Aorta (tissue), 5 donors: ENCODE data around the gene HSPG2. TPM values are rescaled to one million over a fixed set of nuclear protein-coding genes. Genes with fewer than 3 reads are reported as not detected.
"Not testable (repeated sequence)": the region's sequence is repeated elsewhere in the genome, so short reads cannot be mapped to it uniquely, and the experiment has no call there.

Source experiments
- ATAC-seq: fragments of 200-7000 bp; cut with Tn5 transposase; one replicate; pipeline ENCODE4 v1.9.1; 2022; ENCODE audit warnings: moderate library complexity; ENCODE audit not compliant: low FRiP score
- DNase-seq, 2 donors: peaks; one replicate each; pipeline ENCODE4 v3.0.0-alpha.2; 2020
- H3K27ac ChIP-seq, 2 donors: one replicate each; pipeline ENCODE4 v1.5.1; 2013; ENCODE audit warnings: low read length in 2 of 2, mild to moderate bottlenecking in 2 of 2, moderate library complexity in 2 of 2, control low read depth in 1 of 2, inconsistent platforms in 1 of 2, low read depth in 1 of 2
- H3K27me3 ChIP-seq, 2 donors: one replicate each; pipeline ENCODE4 v1.6.1; 2013; ENCODE audit warnings: control low read depth in 1 of 2, low read length in 1 of 2, mild to moderate bottlenecking in 1 of 2, moderate library complexity in 1 of 2; ENCODE audit not compliant: insufficient read depth in 2 of 2, control insufficient read depth in 1 of 2
- H3K36me3 ChIP-seq, 2 donors: one replicate each; pipeline ENCODE4 v1.6.1; 2013; ENCODE audit warnings: control low read depth in 1 of 2, low read length in 1 of 2, mild to moderate bottlenecking in 1 of 2; ENCODE audit not compliant: insufficient read depth in 2 of 2, control insufficient read depth in 1 of 2
- H3K4me1 ChIP-seq, 2 donors: one replicate each; pipeline ENCODE4 v1.6.1; 2013; ENCODE audit warnings: low read length in 2 of 2, control low read depth in 1 of 2, mild to moderate bottlenecking in 1 of 2, moderate library complexity in 1 of 2; ENCODE audit not compliant: insufficient read depth in 2 of 2, control insufficient read depth in 1 of 2
- H3K4me3 ChIP-seq, 2 donors: one replicate each; pipeline ENCODE4 v1.5.1; 2013; ENCODE audit warnings: low read length in 2 of 2, control low read depth in 1 of 2, mild to moderate bottlenecking in 1 of 2
- H3K9me3 ChIP-seq: one replicate; pipeline ENCODE4 v1.6.1; 2013; ENCODE audit warnings: mild to moderate bottlenecking, low read length; ENCODE audit not compliant: control insufficient read depth
- WGBS, 2 donors: extraction: QIAGEN DNeasy Blood & Tissue Kit; methylation state at CpG; one replicate each; pipeline ENCODE4 v1.1.7; 2013; 5-methylcytosine and 5-hydroxymethylcytosine counted together
- intact Hi-C, 2 donors: fragments of 100-400 bp; cut with DNase I; formaldehyde crosslinking; loops; one replicate each; pipeline versions ENCODE4 v1.14.2 to v1.15.0; 2022
- long read RNA-seq, 2 donors: library from polyadenylated mRNA; unstranded; transcript quantifications; one replicate each; pipeline ENCODE4 v2.0.0, GENCODE V29; 2020 to 2021
- polyA plus RNA-seq, 2 donors: library from polyadenylated mRNA; stranded (reverse); fragments of 200-250 nt; gene quantifications; one replicate each; pipeline ENCODE4 v1.2.3, GENCODE V29; 2013
- total RNA-seq, 2 donors: library from RNA; stranded (reverse); fragmentation: NEBNext Ultra II Directional; extraction: Animal tissue kit (Norgen Biotek cat#: 25700); gene quantifications; one replicate each; pipeline ENCODE4 v1.2.1, GENCODE V29; 2021
- donor health status: healthy with polysubstance abuse.
- donor health status: Bipolar disorder and iron deficiency.
- donor health status: DM: no; HTN: no; CAD: no.
- donor health status: DM: no; HTN: no; CAD: no.
- donor health status: DM: yes; HTN: yes; CAD: no.

HSPG2 gene
- total RNA-seq (1,000 to 10,000 TPM in 1 of 2 donors, 100 to 1,000 TPM in 1; 868 to 1,205 TPM), polyA plus RNA-seq (100 to 1,000 TPM in 1 of 2 donors, 10 to 100 TPM in 1; 49.1 to 268 TPM)
- long read RNA-seq, donor 1, transcript HSPG2-211 (11 exons, 3,586 nt) = major isoform, 14 of 330 reads
- long read RNA-seq, donor 1, partial matches to known transcripts = 148 of 330 reads
- long read RNA-seq, donor 1, other reads (novel, unspliced or antisense) = 165 of 330 reads
- long read RNA-seq, donor 2, transcript HSPG2-211 (11 exons, 3,586 nt) = major isoform, 28 of 678 reads
- long read RNA-seq, donor 2, partial matches to known transcripts = 433 of 678 reads
- long read RNA-seq, donor 2, other reads (novel, unspliced or antisense) = 213 of 678 reads

DNA sequence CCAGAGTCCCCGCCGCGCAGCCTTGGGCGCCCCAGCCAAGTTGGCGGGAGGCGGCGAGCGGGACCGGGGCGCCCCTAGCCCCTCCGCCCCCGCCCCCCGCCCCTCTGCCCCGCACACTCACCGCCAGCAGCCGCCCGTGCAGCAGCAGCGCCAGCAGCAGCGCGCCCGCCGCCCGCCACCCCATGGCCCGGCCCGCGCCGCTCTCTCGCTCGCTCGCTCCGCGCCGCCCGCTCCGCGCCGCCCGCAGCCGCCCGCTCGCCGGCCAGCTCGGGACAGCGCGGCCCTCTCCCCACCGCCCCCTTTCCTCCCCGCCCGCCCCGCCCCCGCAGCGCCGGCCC lies at the start of gene HSPG2:
HSPG2 (minus strand) TSS at position 277 of the 338 bp plus-strand sequence; CDS start at position 184, 93 bp downstream.
- intact Hi-C loops = loop anchor here (5.0 kb wide), 1 partner anchor 35 kb away; no protein-coding TSS in a partner anchor
- H3K4me1 ChIP-seq = peaks cover 0 to 3% of the 10 kb centered on the region in 2 donors
- no peaks in the 10 kb centered on the region for H3K9me3 ChIP-seq
- peak within 1 kb of the TSS; percentile 62 to 74 for H3K27ac ChIP-seq
- no peak for ATAC-seq
- DNase-seq = no peak
- H3K4me3 ChIP-seq = peak within 1 kb of the TSS; percentile 96 to 98
- H3K36me3 ChIP-seq = no peaks in the 10 kb centered on the region
- 1% methylated on average over 52 of the region's 52 CpGs; no CpG with 5 or more reads in 1 of the 2 donors for WGBS, 2 donors
- H3K27me3 ChIP-seq = no peaks in the 10 kb centered on the region

- DNase-seq, H3K4me3 ChIP-seq, H3K9me3 ChIP-seq, H3K27me3 ChIP-seq, H3K36me3 ChIP-seq, ATAC-seq, H3K4me1 ChIP-seq, H3K27ac ChIP-seq, intact Hi-C loops: not testable (repeated sequence)
- WGBS, 2 donors = 80 to 87% methylated on average over 10 to 11 of the region's 12 CpGs
Measured at GRCh38 chr1:21986386-21986785, 49.3 kb upstream of the HSPG2 start.

DNA sequence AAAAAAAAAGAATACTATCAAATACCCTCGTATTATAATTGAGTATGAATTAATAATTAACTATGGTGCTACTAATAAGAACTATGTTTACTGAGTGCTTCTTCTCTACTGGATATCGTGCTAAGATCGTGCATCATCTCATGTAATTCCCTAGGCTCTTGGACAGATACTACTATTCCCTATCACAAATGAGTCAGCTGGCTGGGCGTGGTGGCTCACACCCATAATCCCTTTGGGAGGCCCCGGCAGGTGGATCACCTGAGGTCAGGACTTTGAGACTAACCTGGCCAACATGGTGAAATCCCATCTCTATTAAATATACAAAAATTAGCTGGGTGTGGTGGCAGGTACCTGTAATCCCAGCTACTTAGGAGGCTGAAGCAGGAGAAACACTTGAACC lies 48.8 kb upstream of the HSPG2 start:
- H3K27ac ChIP-seq, ATAC-seq, intact Hi-C loops, H3K9me3 ChIP-seq, H3K36me3 ChIP-seq, H3K4me3 ChIP-seq, H3K27me3 ChIP-seq, H3K4me1 ChIP-seq, DNase-seq: not testable (repeated sequence)
- WGBS, 2 donors = 73 to 100% methylated on average over 1 to 5 of the region's 5 CpGs

- H3K9me3 ChIP-seq, H3K36me3 ChIP-seq, ATAC-seq, H3K4me1 ChIP-seq, H3K27ac ChIP-seq, H3K27me3 ChIP-seq, DNase-seq, H3K4me3 ChIP-seq, intact Hi-C loops: not testable (repeated sequence)
- WGBS, 2 donors = 76 to 83% methylated on average over 5 to 14 of the region's 15 CpGs
Measured at GRCh38 chr1:21983539-21983938, 46.4 kb upstream of the HSPG2 start.

- DNase-seq = peak in 1 of 2 donors; percentile 41
- ATAC-seq, H3K27me3 ChIP-seq, H3K4me1 ChIP-seq, H3K9me3 ChIP-seq, H3K27ac ChIP-seq, H3K4me3 ChIP-seq, intact Hi-C loops, H3K36me3 ChIP-seq: not testable (repeated sequence)
- 84 to 88% methylated on average over 6 of the region's 6 CpGs for WGBS, 2 donors
Measured at GRCh38 chr1:21982122-21982521, 45.0 kb upstream of the HSPG2 start.

GRCh38 chr1:21981253-21981652 lies 44.1 kb upstream of the HSPG2 start:
- WGBS, 2 donors = 54 to 63% methylated on average over 2 of the region's 4 CpGs

GRCh38 chr1:21980515-21981220 lies 43.6 kb upstream of the HSPG2 start:
- H3K4me1 ChIP-seq, ATAC-seq, intact Hi-C loops, H3K27me3 ChIP-seq, H3K36me3 ChIP-seq, H3K9me3 ChIP-seq, H3K27ac ChIP-seq, H3K4me3 ChIP-seq: not testable (repeated sequence)
- 73 to 76% methylated on average over 17 to 20 of the region's 21 CpGs for WGBS, 2 donors
- peak in 1 of 2 donors; percentile 54 for DNase-seq

More at GRCh38 chr1:21981253-21981652, 44.1 kb upstream of the HSPG2 start:
- peak in 1 of 2 donors; percentile 31 for DNase-seq
- H3K27me3 ChIP-seq, H3K9me3 ChIP-seq, intact Hi-C loops, H3K27ac ChIP-seq, H3K4me3 ChIP-seq, H3K4me1 ChIP-seq, ATAC-seq, H3K36me3 ChIP-seq: not testable (repeated sequence)

DNA sequence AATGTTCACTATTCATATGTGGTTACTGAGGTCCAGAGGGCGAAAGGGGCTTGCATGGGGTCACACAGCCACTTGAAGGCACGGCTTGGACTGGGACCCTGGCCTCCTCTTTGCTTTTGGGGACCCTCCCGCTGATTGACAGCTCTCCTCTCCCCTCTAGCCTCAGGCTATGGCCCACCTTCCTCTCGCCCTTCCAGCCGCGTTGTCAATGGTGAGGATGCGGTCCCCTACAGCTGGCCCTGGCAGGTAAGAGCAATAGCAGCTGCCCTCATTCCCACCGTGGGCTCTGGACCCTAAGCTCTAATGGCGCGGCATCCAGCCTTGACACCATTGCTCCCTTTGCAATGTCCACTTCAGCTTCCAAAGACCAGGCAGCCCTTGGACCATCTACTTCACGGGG lies 41.1 kb upstream of the HSPG2 start:
- intact Hi-C loops, H3K4me1 ChIP-seq, H3K9me3 ChIP-seq, H3K27me3 ChIP-seq, H3K27ac ChIP-seq, H3K36me3 ChIP-seq, ATAC-seq, H3K4me3 ChIP-seq: not testable (repeated sequence)
- DNase-seq = peak in 1 of 2 donors; percentile 52
- WGBS, 2 donors = 91% methylated on average over 11 of the region's 11 CpGs
